ENCODE measurements around the gene PRSS21.

Gene PRSS21

GRCh38 chr16:2846511-2847310, 29.7 kb downstream of the PRSS21 start:
- DNase-seq, result no peak

- DNase-seq, result no peak
Observed at GRCh38 chr16:2848933-2849725, 32.1 kb downstream of the PRSS21 start.

- DNase-seq, result no peak
Observed at GRCh38 chr16:2852003-2852730, 35.1 kb downstream of the PRSS21 start.

DNA sequence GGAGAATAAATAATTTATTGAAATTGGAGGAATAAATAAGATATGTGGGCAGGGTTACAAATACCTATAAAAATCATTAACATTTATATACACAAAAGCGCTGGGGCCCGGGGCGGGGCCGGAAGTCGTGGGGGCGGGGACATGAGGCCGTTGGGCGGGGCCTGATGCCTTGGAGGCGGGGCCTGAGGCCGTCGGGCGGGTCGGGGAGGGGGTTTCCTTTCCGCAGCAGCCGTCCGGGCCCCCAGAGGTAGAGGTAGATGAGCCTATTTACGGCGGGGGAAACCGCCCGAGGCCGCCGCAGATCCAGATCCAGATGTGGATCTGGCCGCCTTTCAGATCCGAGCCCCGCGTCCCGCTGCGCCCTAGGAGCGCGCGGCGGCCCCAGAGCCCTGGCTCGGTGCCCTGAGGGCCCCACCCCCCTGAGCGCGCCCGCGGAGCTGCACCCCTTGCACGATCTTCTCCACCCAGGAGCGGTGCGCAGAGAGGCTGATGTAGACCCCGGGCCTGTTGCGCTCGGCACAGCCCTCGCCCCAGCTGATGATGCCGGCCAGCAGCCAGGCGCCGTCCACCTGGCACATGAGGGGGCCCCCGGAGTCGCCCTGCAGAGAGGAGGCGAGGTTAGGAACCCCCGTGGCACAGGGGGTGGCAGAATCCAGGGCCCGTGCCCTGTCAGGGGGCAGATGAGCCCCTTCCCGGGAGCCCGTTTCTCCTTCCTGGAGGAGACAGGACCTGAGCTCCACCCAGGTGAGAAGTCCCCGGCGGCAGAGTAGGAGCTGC, 35.9 kb downstream of the PRSS21 start:
- no peak for DNase-seq

GRCh38 chr16:2853531-2854073, 36.6 kb downstream of the PRSS21 start:
- DNase-seq, result no peak

DNA sequence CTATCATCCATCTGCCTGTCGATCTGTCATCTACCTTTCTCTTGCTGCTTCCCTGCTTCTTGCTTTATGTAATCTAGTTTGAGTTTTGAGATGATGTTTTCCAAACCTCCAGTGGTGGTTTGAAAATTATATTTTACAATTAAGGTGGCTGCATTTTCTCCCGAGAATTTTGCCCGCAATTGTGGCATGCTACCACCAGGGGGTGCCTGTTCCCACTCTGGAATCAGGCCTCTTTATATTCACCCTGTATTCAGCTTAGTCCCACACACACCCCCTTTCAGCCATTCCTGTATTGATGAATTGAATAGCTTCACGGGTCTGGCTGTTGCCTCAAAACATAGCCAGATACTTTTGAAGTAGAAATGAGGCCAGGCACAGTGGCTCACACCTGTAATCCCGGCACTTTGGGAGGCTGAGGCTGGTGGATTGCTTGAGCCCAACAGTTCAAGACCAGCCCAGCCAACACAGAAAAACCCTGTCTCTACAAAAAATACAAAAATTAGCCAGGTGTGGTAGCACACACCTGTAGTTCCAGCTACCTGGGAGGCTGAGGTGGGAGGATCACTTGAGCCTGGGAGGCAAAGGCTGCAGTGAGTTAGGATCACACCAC, 37.8 kb downstream of the PRSS21 start:
- no peak for DNase-seq

- DNase-seq, result no peak
Observed at GRCh38 chr16:2855536-2855935, 38.5 kb downstream of the PRSS21 start.

GRCh38 chr16:2856061-2856670, 39.1 kb downstream of the PRSS21 start:
- no peak for DNase-seq

GRCh38 chr16:2856686-2857450, 39.8 kb downstream of the PRSS21 start:
- DNase-seq, result no peak

DNA sequence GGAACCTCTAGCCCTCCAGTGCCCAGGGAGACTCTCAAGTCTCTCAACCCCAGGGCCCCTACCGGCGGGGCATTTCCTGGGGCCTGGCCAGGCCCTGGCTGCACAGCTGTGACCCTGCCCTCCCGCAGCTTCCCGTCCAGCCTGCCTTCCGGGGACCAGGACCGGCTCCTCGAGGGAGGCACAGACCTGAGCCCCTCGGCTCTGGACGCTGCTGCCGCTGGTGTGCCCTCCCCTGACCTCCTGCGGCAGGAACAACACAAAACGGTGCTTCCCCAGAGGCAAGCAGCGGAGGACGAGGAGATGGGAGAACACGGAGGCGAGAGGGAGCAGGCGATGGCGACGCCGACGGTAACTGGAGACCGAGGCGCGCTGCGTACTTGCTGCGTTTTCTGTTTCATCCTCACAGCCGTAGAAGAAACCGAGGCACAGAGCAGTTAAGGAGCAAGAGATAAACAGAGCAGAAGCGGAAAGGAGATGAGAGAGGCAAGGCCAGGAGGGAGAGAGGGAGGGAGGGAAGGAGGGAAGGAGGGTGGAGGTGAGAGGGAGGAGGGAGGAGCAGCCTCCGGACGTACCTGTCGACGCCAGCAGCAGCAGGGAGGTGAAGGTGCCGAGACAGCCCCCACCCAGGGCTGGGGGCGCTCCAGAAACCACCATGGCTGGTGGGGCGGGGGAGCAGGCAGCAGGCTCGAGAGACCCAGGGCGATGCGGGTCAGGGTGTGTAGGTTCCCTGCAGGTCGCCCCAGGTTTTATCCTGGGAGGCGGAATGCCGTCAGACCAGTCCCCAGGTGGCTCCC, 40.6 kb downstream of the PRSS21 start, which contains the start of gene PRSS22:
PRSS22 (minus strand) TSS at position 720 of the 794 bp plus-strand sequence; CDS start at position 654, 66 bp downstream.
- DNase-seq, result no peak

DNA sequence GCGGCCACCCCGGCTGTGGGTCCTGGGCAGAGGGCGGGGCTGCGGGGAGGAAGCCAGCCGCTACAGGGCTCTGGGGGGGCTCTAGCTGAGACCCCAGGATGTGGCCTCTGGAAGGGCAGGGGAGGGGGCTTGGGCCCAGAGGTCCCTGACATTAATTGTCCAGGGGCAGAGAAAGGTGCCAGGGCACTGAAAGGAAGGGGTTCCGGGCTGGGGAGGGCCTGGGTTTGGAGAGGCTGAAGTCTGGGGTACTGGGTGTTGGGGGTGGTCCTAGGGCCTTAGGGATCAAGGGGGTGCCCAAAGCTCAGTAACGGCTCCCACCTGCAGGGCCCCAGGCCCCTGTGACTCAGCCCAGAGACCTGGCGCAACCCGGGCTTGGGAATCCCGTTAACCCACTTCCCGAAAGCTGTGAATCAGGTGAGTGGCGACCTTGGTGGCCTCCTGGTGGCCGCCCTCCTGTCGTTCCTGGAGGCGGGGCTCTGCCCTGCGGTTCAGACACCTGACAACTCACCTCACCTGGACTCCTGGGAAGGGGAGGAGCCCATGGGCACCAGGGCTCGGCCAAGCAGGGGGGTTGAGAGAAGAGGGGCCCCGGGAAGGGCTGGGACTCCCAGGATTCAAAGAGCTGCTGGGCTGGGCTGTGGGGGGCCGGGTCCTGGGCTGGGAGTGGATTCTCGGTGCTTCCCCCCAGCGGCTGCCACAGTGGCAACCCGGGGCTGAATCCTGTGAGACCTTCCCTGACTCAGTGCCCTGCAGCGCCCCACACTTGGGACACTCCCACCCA, 41.4 kb downstream of the PRSS21 start:
- no peak for DNase-seq

GRCh38 chr16:2859686-2860265, 42.7 kb downstream of the PRSS21 start:
- DNase-seq, result no peak

DNA sequence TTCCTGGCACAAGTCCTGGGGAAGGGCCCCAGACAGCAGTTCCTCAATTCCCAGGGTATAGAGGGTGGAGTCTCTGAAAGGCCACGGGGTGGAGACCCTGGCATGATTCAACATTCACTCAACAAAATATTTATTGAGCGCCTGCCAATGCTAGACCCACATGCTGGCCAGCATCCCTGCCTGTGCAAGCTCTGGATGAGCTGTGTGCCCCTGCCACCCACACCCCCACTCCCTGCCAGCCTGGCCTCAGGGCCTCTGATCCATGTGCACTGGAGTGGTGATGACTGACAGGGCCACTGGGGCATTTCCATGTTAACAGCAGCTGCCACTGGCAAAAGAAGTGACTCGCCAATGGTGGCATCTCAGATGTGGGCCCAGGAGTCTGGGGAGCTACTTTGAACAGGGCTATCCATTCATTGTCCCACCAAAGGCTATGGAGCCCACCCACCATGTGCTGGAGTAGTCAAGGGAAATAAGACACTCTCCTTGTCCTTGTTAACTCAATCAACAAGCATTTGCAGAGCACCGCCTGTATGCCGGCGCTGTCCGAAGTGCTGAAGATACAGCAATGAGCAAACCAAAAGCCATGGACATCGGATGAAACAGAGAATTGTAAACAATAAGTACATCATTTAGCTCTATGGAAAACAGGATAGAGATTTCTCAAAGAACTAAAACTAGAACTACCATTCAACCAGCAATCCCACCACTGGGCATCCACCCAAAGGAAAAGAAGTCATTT, 44.0 kb downstream of the PRSS21 start:
- no peak for DNase-seq

- no peak for DNase-seq
Observed at GRCh38 chr16:2865651-2866050, 48.6 kb downstream of the PRSS21 start.

DNA sequence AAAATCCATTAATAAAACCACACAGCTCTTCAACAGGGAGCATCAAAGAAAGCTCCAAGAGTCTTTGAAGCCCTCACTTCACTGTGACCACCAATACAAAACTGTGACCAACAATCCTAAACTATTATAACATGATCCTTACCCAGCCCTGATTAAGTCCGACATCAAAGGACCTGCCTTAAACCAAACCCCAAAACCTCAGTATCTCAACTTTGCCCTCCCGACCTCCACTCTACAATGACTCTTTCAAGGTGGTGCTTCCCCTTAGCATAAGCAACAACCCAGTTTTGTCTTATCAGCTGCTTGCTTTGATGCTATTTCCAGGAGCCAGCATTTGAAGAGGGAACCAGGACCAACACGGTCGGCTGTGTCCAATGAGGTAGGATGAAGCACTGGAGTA, 49.4 kb downstream of the PRSS21 start:
- DNase-seq, result no peak

DNA sequence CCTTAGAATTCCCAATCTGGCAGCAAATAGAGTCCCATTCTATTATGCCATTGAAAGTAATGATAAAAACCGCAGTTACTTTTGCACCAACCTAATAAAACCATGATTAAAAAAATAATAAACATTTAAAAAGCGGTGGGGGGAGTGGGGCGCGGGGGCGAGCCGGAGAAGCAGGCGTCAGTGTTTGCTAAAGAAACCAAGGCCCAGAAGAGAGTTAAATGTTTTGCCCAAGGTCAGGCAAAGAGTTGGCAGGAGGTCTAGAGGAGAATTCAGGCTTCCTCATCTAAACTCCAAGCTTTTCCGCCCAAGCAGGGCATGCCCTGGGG, 50.6 kb downstream of the PRSS21 start:
- no peak for DNase-seq

- peak; percentile 96 for DNase-seq
Observed at GRCh38 chr16:2867987-2868789, 51.2 kb downstream of the PRSS21 start.

Measured in CD4-positive, alpha-beta T cell treated with Interleukin-12 subunit alpha and Interleukin-12 subunit beta, for 1 hour (primary cell).